Nephron progenitor cell (in vitro differentiated cells): ENCODE data around the gene EMILIN2.

Experiments used
- DNase-seq: peaks from one replicate; pipeline ENCODE4 v3.0.0; 2021
- H3K27ac Mint-ChIP-seq: 2 replicates; pipeline ENCODE4 v1.8.0; 2021; ENCODE audit warnings: mild to moderate bottlenecking, moderate library complexity, mixed read lengths
- H3K27me3 Mint-ChIP-seq: 2 replicates; pipeline ENCODE4 v1.8.0; 2021; ENCODE audit warnings: mild to moderate bottlenecking, low read depth, mixed read lengths; ENCODE audit not compliant: poor library complexity
- H3K36me3 Mint-ChIP-seq: 2 replicates; pipeline ENCODE4 v1.8.0; 2021; ENCODE audit warnings: low read depth, mixed read lengths
- H3K4me1 Mint-ChIP-seq: 2 replicates; pipeline ENCODE4 v1.8.0; 2021; ENCODE audit warnings: mixed read lengths
- H3K4me3 Mint-ChIP-seq: 2 replicates; pipeline ENCODE4 v1.8.0; 2021; ENCODE audit warnings: mild to moderate bottlenecking, moderate library complexity, mixed read lengths
- H3K9me3 Mint-ChIP-seq: 2 replicates; pipeline ENCODE4 v1.8.0; 2021; ENCODE audit warnings: mild to moderate bottlenecking, moderate library complexity, mixed read lengths
- TF ChIP-seq, protein P1 (sequence below): fragments of 200-600 bp; sonication (generic); IDR thresholded peaks from 2 replicates; pipeline ENCODE4 v1.5.0; 2021; ENCODE audit warnings: antibody characterized with exemption

Gene EMILIN2

GRCh38 chr18:2960983-2961696 is 114.3 kb downstream of the EMILIN2 start:
- Mint-ChIP-seq H3K27ac (peak overlapping the region; percentile 98), H3K4me1 (peaks cover 48% of the 10 kb centered on the region), H3K27me3 (peaks cover 3% of the 10 kb centered on the region), H3K4me3 (no peak overlapping the region), H3K36me3 (peaks cover 58% of the 10 kb centered on the region), H3K9me3 (no peaks in the 10 kb centered on the region)
- DNase-seq = no peak
- TF ChIP-seq, protein P1, sequence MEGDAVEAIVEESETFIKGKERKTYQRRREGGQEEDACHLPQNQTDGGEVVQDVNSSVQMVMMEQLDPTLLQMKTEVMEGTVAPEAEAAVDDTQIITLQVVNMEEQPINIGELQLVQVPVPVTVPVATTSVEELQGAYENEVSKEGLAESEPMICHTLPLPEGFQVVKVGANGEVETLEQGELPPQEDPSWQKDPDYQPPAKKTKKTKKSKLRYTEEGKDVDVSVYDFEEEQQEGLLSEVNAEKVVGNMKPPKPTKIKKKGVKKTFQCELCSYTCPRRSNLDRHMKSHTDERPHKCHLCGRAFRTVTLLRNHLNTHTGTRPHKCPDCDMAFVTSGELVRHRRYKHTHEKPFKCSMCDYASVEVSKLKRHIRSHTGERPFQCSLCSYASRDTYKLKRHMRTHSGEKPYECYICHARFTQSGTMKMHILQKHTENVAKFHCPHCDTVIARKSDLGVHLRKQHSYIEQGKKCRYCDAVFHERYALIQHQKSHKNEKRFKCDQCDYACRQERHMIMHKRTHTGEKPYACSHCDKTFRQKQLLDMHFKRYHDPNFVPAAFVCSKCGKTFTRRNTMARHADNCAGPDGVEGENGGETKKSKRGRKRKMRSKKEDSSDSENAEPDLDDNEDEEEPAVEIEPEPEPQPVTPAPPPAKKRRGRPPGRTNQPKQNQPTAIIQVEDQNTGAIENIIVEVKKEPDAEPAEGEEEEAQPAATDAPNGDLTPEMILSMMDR = no peak

DNA sequence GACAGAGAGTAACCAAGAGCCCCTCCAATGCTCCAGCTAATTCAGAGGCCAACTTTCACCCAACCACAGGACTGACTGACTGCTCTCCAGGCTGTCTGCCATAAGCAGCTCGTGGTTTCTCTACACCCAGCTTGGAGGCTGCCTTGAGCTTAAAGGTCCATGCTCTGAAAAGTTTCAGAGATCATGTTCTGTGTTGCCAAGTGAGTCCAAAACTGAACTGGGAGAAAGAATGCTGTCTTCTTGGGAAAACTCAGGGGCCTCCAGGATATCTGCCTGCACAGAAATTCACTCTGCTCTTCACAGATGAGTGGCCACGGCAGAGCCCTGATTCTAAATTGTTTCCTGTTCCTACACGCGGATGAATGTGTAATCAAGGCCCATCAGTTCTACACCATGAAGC is 115.0 kb downstream of the EMILIN2 start:
- Mint-ChIP-seq H3K27ac (peak overlapping the region; percentile 98), H3K36me3 (peaks cover 58% of the 10 kb centered on the region), H3K9me3 (no peaks in the 10 kb centered on the region), H3K27me3 (peaks cover 3% of the 10 kb centered on the region), H3K4me3 (peak overlapping the region; percentile 53), H3K4me1 (peaks cover 48% of the 10 kb centered on the region)
- TF ChIP-seq, protein P1 = no peak
- peak; percentile 16 for DNase-seq

- H3K27me3 Mint-ChIP-seq = peaks cover 3% of the 10 kb centered on the region
- H3K4me3 Mint-ChIP-seq = peak overlapping the region; percentile 2
Observed at GRCh38 chr18:2963048-2963447, 116.2 kb downstream of the EMILIN2 start.

GRCh38 chr18:2964361-2965010 is 117.7 kb downstream of the EMILIN2 start:
- peaks cover 3% of the 10 kb centered on the region for H3K27me3 Mint-ChIP-seq
- H3K4me1 Mint-ChIP-seq = peaks cover 61% of the 10 kb centered on the region

More at GRCh38 chr18:2963048-2963447, 116.2 kb downstream of the EMILIN2 start:
- no peak for DNase-seq
- H3K36me3 Mint-ChIP-seq = peaks cover 49% of the 10 kb centered on the region
- peaks cover 47% of the 10 kb centered on the region for H3K4me1 Mint-ChIP-seq
- TF ChIP-seq, protein P1 = no peak
- H3K27ac Mint-ChIP-seq = peak overlapping the region; percentile 22
- H3K9me3 Mint-ChIP-seq = no peaks in the 10 kb centered on the region

More at GRCh38 chr18:2964361-2965010, 117.7 kb downstream of the EMILIN2 start:
- TF ChIP-seq, protein P1 = no peak
- Mint-ChIP-seq H3K9me3 (no peaks in the 10 kb centered on the region), H3K36me3 (peaks cover 44% of the 10 kb centered on the region), H3K4me3 (no peak overlapping the region), H3K27ac (peak overlapping the region; percentile 63)
- no peak for DNase-seq
